GM18858 (cell line): ENCODE measurements around the gene FEV.
"Not testable (repeated sequence)": the region's sequence is repeated elsewhere in the genome, so short reads cannot be mapped to it uniquely, and the experiment has no call there.

Experiments
- ATAC-seq: cut with Tn5 transposase; IDR thresholded peaks from one replicate; pipeline ENCODE4 v1.9.1; 2021; ENCODE audit not compliant: unreplicated experiment

FEV gene

GRCh38 chr2:218946621-218947020, 38.4 kb downstream of the FEV start:
- no peak for ATAC-seq

GRCh38 chr2:218944759-218945404, 40.1 kb downstream of the FEV start:
- no peak for ATAC-seq

DNA sequence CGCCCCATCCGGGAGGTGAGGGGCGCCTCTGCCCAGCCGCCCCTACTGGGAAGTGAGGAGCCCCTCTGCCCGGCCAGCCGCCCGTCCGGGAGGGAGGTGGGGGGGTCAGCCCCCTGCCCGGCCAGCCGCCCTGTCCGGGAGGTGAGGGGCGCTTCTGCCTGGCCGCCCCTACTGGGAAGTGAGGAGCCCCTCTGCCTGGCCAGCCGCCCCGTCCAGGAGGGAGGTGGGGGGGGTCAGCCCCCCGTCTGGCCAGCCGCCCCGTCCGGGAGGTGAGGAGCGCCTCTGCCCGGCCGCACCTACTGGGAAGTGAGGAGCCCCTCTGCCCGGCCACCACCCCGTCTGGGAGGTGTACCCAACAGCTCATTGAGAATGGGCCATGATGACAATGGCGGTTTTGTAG, 53.2 kb downstream of the FEV start:
- ATAC-seq, result not testable (repeated sequence)
